ENCODE data around the gene JAK1. TPM values are rescaled to one million over a fixed set of nuclear protein-coding genes. Genes with fewer than 3 reads are reported as not detected.

JAK1 gene
- total RNA-seq (41.3 and 52.7 TPM in 2 replicates), polyA plus RNA-seq (24.9 and 29.6 TPM in 2 replicates)

GRCh38 chr1:64966158-64966971 lies at the start of gene JAK1:
Gene JAK1 (minus strand): TSS chr1:64966549. CDS start chr1:64886264, 80,285 bp downstream.
- Histone ChIP-seq H3K36me3 (no peaks in the 10 kb centered on the region), H3K9me3 (ENCODE audit: low read depth) (no peaks in the 10 kb centered on the region), H3K27me3 (no peaks in the 10 kb centered on the region), H3K27ac (peak within 1 kb of the TSS; percentile 96), H3K4me1 (ENCODE audit: low read depth) (no peaks in the 10 kb centered on the region), H3K4me3 (peak within 1 kb of the TSS; percentile 98)
- DNase-seq (ENCODE audit: low read depth in 1 of 2, low spot score in 1 of 2) = peak; percentile 89 to 93
- no peak for TF ChIP-seq CTCF (IDR thresholded peaks at IDR 0.05; ENCODE audit: low read depth, low read length)

- H3K27ac ChIP-seq = no peak overlapping the region
- no peak for TF ChIP-seq CTCF (IDR thresholded peaks at IDR 0.05; ENCODE audit: low read depth, low read length)
- no peak overlapping the region for H3K4me3 ChIP-seq
- H3K27me3 ChIP-seq = no peaks in the 10 kb centered on the region
- DNase-seq (ENCODE audit: low read depth in 1 of 2, low spot score in 1 of 2) = no peak
- no peaks in the 10 kb centered on the region for H3K9me3 ChIP-seq (ENCODE audit: low read depth)
- no peaks in the 10 kb centered on the region for H3K4me1 ChIP-seq (ENCODE audit: low read depth)
- H3K36me3 ChIP-seq = no peaks in the 10 kb centered on the region
These were observed 48.0 kb upstream of the JAK1 start for GRCh38 chr1:65014321-65014720.

- H3K27me3 ChIP-seq = no peaks in the 10 kb centered on the region
- DNase-seq (ENCODE audit: low read depth in 1 of 2, low spot score in 1 of 2) = no peak
- H3K4me3 ChIP-seq = no peak overlapping the region
- no peaks in the 10 kb centered on the region for H3K9me3 ChIP-seq (ENCODE audit: low read depth)
- no peak overlapping the region for H3K27ac ChIP-seq
- H3K36me3 ChIP-seq = no peaks in the 10 kb centered on the region
- no peak for TF ChIP-seq CTCF (IDR thresholded peaks at IDR 0.05; ENCODE audit: low read depth, low read length)
- no peaks in the 10 kb centered on the region for H3K4me1 ChIP-seq (ENCODE audit: low read depth)
These were observed 45.6 kb upstream of the JAK1 start for GRCh38 chr1:65011983-65012382.

GRCh38 chr1:65009724-65010420 lies 43.5 kb upstream of the JAK1 start:
- no peak for DNase-seq (ENCODE audit: low read depth in 1 of 2, low spot score in 1 of 2)
- Histone ChIP-seq H3K4me1 (ENCODE audit: low read depth) (no peaks in the 10 kb centered on the region), H3K36me3 (no peaks in the 10 kb centered on the region), H3K9me3 (ENCODE audit: low read depth) (no peaks in the 10 kb centered on the region), H3K27ac (no peak overlapping the region), H3K27me3 (peaks cover 11% of the 10 kb centered on the region), H3K4me3 (no peak overlapping the region)
- TF ChIP-seq CTCF (IDR thresholded peaks at IDR 0.05; ENCODE audit: low read depth, low read length) = no peak

GRCh38 chr1:65009176-65009575 lies 42.8 kb upstream of the JAK1 start:
- Histone ChIP-seq H3K9me3 (ENCODE audit: low read depth) (no peaks in the 10 kb centered on the region), H3K4me1 (ENCODE audit: low read depth) (no peaks in the 10 kb centered on the region), H3K36me3 (no peaks in the 10 kb centered on the region), H3K27me3 (peaks cover 18% of the 10 kb centered on the region), H3K4me3 (no peak overlapping the region), H3K27ac (no peak overlapping the region)
- no peak for TF ChIP-seq CTCF (IDR thresholded peaks at IDR 0.05; ENCODE audit: low read depth, low read length)
- no peak for DNase-seq (ENCODE audit: low read depth in 1 of 2, low spot score in 1 of 2)
